HG03432 (cell line): Measurements from ENCODE around the gene CD44.

Experiments
- ATAC-seq: cut with Tn5 transposase; IDR thresholded peaks from one replicate; pipeline ENCODE4 v1.9.1; 2021; ENCODE audit warnings: mild to moderate bottlenecking, moderate library complexity; ENCODE audit not compliant: unreplicated experiment

CD44 gene

DNA sequence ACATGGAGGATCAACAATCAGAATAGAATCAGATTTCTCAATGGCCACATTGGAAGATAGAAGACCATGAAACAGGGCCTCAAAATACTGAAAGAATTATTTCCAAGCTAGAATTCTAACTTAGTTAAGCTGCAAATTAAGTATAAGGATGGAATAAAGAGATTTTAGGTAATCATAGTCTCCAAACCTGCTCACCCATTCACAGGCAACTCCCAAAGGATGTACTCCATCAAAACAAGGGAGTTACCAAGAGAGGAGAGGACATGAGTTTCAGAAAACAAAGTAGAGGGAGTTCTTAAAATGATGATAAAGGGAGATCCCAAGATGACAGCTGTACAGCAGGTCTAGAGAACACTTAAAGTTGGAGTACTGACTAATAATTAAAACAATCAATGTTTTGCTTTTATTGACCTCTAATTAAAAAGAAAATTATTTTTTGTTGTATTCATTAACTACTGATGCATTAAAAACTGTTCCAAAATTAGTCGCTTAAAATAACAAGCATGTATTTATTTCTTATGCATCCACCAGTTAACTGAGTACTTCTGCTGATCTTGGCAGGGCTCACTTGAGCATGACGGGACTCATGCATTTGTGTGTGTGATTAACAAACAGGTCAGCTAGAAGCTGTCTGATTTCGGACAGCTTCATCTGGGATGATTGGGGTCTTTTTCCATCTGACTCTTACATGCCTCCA is 95.6 kb downstream of the CD44 start:
- ATAC-seq, result no peak

DNA sequence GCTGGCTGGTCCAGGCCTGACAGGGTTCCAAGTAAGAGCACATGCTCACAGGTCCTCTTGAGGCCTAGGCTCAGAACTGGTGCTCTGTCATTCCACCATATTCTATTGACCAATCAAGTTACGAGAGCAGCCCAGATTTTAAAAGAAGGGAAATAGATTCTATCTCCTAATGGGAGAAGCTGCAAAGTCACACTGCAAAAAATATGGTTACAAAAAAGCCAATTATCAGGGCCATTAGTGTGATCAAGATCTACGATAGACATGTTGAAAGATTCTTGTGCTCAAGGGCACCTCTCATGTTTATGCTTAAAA is 96.1 kb downstream of the CD44 start:
- no peak for ATAC-seq

DNA sequence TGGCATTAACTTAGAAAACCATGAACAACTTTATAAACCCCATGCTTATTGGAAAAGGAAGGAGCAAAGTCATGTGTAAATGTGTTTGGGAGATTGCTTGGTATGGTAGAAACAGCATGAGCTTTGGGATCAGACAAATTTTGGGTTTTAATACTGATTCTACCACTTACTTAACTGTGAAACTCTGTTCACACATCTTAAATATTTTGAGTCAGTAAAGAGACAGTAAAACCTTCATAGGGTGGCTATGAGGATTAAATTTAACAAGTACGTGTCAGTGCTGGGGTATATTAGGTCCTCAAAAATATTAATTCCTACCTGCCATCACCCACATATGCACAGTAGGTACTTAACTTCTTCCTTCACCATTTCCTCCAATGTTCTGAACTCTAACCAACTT is 96.5 kb downstream of the CD44 start:
- no peak for ATAC-seq

DNA sequence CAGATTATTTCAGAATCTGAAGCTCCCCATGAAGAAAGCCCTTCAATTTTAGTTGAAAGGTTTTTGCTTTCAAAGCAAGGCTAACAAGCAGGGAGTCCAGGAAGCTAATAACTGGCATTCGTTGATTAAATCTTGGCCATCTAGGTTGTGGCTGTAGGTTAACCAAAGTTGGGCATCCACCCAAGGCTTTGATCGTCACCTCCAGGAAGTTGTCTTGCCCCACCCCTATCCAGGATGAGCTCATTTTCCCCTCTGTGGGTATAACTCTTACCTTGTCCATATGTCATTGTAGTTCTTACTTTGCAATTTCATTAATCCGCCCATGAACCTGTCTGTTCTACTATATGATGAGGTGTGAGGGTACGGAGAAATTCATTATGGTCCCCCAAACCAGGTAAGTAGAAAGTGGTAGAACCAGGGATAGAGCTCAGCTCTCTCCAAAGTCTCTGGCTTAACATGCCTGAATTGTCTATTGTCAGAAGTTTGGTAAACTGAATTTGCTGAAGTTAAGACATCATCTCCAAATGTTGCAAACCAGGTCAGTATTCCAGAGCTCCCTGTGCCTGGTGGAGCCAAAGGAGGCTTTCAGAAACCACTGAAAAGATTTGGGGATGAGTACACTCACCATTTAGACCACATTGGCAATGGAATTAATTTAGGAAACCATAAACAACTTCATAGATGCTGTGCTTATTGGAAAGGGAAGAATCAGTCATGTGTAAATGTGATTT is 97.1 kb downstream of the CD44 start:
- no peak for ATAC-seq

DNA sequence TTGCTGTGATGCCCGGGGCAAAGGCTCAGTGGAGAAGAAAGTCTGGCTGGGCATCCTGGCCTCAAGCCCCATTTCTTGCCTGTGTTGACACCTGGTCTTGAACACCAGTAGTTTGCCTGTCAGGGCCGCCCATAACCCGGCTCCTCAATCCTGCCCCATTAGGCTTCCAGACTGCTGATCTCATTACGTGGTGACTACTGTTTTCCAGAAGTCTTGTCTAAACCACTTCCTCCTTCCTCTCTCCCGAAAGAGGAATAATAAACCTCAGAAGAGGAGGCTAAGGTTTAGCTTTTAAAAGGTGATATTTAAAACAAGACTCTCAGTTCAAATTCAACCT is 97.7 kb downstream of the CD44 start:
- ATAC-seq, result no peak

DNA sequence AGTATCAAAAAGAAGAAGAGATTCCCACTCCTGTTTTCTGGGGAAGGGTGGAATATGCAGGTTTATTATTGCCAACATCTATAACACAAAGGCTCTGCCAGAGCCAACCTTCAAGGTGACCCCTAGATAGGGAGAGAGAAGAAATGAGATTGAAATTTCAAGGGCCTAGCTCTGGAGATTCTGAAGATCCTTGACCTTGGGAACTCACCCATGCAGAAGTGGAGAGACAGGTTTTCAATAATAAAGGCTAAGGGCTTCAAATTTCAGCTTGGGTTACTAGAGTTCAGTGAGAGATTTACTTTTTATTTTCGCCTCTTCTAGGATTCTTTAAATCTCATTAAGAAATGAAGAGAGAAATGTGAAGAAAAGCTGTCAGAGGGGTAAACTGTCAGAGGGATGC is 98.4 kb downstream of the CD44 start:
- ATAC-seq, result no peak

DNA sequence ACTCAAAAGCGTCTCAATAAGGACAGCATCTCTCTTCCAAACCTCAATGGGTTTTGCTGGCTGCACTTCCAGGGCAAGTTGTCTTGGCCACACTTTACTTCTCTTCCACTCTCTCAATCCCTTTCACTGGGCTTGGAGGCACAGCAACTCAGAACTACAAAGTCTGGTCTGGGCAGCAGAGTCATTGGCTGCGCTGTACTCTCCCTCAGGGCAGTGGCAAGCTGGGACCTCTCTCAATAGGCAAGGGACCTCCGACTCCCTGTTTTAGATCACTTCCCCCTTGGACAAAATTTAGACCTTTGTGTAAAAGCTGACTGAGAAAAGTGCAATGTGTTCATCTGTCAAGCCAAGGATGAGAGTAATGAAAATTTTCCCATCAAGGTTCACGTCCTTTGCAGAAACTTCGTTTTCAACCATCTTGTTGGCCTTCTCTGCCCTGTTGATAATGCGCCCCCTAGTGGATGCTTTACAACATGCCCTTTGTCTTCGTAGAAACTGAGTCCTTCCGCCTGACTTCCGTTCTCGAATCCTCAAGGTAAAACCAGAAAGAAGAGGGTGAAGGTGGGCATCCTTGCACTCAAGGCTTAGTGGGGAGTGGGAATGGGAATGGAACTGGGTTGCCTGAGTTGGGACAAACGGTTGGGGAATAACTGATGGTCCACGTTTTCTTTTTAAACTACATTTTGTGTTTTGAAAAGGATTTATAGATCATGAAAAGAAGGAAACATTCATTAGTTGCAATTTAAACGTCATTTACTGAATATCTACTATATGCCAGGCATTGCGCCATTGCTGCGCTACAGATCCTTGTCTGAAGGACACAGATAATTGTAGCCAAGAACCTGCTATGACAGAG is 99.1 kb downstream of the CD44 start:
- no peak for ATAC-seq

DNA sequence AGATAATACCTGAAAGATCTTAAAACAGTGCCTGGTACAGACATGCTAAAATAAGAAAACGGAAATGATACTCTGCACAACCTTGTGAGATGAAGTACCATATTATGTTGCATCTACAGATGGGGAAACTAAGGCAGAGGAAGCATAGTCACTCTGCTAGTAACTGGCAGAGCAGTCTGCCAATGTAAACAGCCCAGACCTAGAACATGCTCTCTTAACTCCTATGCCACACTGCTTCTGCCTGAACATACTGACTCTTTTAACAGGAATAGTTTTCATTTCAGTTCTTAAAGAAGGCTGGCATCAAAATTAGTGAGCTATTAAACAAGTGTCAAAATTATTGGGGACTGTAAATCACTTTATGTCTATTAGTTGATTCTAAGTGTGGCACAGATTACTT is 99.9 kb downstream of the CD44 start:
- ATAC-seq, result no peak

DNA sequence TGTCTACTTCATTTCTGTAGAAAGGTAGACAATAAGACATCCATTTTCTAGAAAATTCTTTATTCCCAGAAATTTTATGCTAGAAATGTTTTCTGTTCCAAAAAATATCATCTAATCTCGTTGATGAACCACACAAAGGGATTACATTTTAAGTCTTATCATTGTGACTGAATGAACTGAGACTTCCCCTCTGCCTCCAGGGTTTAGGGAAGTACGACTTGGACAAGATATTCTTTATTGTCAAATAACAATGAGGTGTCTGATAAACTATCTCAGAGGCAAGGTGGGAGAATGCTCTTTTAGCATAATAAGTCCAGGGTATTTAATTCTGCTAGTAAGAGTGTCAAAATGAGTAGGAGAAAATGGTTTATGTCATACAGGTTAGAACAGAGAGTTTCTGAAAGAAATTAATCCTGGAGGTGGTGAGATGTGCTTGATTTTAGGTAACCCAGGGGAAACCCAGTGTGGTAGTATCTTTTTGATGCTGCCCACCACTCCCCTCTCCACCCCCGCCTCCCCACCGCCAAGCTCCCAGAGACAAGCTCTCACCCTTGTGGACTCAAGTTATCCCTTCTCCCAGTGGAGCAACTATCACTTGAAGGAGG is 100.6 kb downstream of the CD44 start:
- ATAC-seq, result no peak

DNA sequence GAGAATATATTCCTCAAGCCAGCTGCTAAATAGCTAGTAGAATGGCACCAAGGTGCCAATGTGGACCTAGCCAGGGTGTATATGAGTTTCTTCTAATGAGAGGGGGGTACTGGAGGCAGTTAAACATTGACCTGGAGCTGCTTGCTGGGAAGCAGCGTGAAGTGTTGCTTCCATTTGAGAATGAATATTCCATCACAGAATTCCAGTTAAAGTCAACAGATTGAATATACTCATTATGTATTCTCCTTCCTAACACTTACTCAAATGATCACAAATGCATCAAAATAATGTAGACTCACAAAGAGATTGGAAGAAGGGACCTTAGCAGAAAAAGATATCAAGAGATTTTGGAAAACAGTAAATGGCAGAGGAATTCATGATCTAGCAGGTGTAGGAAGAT is 102.1 kb downstream of the CD44 start:
- ATAC-seq, result no peak

DNA sequence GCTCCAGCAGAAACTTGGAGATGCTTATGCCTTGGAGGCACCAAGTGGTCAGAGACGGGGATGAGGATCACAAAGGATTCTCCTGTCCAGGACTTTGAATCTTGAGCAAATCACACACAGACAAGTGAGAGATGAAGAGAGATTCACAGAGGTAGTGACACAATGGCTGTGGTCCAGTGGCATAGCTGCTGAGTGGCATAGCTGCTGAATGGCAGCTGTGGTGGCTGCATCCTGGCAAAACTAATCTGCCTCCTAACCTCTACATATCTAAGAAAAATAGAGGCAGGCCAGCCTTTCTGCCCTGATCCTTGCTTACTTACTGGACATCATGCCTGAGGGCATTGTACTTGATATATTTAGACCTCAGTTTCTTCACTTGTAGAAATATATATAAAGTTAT is 102.6 kb downstream of the CD44 start:
- no peak for ATAC-seq

DNA sequence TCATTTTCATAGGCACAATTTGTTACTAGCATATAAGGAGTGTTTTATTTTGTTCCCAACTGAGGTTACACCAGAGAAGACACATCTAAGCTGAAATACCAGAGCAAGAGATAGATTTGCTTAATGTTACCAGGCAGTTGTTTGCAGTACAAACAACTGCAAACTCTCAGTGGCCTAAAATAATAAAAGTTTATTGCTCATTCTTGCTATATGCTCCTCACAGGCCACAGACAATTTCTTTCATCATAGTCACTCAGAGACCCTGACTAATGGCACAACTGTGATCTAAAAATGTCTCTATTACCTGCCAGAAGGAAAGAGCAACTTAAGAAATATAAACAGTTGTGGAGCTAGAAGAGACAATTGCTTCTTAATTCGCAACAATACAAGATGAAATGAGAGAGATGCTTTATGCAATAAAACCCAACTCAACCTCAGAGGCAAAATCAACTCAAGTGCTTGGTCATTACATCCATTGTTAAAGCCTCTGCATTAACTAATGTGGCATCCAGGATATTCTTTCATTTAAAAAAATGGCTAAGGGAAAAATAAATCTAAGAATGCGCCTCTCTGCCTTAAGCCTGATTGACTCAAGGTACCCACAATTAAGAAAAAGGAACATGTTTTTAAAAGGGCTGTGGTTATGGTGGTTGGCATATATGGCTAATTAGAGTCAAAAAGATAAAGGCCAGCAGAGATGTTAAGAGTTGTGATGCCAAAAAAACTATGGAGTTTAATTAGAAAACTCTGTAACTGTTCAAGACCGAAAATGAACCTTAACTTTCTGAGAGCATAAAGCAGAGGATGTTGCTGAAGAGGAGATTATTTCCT is 103.7 kb downstream of the CD44 start:
- ATAC-seq, result no peak

DNA sequence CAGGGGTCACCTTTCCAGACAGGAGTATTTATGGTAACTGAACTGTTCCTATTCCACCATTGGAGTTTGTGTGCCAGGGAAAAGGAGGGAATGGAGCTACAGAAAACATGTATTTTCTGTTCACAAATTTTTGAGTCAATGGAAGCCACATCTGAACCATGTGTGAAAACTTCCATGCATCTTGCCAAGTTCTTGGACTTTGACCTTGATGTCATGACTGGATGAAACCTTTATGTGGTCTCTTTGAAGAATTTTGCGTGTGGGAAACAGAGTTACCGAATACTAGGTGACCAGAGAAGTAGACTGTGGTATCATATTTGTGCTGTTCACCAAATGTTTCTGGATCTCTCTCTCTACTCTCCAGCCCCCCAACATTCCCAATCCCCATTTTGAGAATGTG is 104.8 kb downstream of the CD44 start:
- no peak for ATAC-seq

DNA sequence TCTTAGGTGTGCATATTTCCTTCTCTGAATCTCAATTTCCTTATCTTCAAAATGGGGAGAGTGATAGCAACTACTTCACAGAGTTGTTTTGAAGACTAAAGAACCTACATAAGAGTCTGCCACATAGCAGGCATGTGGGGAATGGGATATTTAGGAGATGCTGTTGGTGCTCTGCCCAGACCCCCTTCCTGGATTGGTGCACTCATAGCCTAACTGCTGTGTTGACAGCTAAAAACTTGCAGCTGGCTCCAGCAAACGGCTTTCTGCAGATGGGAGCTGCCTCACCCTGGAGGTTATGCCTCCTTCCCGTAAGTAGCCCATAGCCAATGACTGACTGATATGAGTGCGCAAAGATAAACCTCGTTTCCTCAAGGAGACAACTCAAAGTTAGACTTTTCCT is 106.1 kb downstream of the CD44 start:
- no peak for ATAC-seq

DNA sequence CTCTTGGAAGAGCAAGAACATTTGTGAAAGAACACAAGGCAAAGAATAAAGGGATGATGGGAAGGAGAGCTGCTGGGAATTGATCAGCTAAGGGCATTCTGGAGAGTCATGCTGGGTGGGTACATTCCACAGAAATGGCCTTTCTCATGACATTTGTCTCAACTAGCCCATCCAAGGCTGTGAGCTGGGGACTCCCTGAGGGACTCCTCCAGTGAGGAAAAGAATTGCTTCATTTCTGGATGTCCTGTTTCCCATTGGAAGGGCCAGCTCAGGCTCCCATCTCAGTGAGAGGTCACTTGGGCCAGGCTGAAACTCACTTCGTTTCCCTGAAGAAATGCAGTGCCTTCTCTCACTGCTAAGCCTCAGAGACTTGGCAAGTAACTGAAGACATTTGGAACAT is 106.8 kb downstream of the CD44 start:
- ATAC-seq, result no peak

DNA sequence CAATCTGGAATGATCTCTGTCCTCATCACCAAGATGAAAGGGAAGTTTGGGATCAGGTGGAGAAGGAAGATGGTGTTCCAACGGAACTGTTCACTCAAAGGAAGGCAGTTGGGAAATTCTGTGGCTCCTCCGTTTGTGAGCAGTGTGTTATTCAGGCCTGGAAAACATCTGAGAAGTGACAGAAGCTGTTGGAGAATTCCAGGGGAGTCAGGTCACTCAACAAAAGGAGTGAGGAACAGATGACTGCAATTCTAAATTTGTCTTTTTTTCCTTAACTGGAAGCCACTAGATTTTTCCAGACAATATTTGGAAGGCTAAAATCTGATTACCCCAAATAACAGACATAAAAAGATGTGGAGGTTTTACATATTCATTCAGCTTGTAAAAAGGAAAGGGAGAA is 107.8 kb downstream of the CD44 start:
- ATAC-seq, result no peak

DNA sequence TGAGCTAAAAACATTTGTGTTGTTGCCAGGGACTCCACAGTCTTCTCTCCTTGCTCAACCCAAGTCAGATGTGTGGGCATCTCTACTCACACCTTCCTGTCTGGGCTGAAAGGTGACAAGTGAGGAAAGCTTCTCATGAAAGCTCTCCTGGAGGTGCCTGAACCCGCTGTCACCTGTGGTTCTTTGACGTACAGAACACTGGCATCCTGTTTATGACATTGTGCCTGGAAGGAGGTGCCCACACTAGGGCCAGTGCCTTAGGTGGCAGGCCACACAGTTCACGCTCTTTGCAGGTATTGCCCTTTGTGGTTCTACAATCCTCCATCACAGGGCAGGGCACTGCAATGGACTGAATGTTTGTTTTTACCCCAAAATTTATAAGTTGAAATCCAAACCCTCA is 108.5 kb downstream of the CD44 start:
- ATAC-seq, result no peak

DNA sequence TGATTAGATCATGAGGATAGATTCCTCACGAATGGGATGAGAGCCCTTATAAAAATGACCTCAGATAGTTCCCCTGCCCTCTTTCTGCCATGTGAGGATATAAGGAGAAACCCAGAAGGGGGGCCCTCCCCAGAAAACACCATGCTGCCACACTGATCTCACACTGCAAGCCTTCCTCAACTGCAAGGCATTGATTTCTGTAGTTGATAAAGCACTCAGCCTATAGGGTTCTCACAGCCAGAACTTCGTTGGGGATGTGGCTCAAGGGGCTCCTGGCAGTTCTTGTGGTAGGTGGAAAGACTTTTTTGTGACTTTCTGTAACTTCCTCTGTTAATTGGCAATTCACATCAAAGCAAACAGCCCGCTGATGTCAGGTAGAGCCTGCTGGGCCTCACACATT is 108.9 kb downstream of the CD44 start:
- ATAC-seq, result no peak

DNA sequence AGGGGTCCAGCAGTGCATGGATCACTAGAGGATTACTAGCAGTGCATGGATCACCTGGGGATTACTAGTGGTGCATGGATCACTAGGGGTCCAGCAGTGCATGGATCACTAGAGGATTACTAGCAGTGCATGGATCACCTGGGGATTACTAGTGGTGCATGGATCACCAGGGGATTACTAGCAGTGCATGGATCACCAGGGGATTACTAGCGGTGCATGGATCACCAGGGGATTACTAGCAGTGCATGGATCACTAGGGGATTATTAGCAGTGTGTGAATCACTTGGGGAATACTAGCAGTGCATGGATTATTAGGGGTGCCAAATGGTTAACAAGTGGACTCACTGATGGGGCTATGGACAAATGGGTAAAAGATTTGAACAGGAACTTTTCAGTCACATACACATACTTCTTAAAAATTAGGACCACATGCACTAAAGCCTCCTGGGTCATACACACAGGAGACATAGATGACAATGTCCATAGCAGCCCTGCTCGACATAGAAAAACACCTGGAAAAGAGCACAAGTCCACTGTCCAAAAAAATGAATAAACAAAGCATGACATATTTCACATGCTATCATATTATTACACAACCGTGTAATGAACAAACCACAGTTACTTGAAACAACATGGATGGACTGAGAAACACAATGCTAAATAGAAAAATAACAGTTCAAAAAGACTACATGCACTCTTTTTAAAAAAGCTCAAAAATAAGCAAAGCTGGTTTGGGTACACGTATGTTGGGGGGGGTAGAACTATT is 109.8 kb downstream of the CD44 start:
- no peak for ATAC-seq

DNA sequence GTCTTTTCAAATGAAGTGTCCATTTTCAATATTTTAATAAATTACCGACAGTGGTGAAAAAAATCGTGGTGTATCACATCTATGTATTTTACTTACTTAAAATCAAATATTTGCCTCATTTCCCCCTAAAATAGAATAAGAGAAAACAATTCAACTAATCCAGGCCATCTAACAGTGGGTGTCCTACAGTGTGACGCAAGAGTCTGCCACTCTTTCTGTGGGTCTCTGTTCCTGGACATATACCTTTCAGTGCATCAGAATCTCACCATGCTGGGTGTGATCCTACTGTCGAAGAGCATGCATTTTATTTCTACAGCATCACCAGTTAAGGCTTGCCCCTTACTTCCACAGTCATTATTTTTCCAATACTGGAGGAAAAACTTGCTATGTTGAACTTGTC is 111.2 kb downstream of the CD44 start:
- ATAC-seq, result no peak
